ENCODE data around the gene SNX5.

The SNX5 gene

GRCh38 chr20:17919149-17919548 lies 49.4 kb downstream of the SNX5 start:
- peaks cover 6% of the 10 kb centered on the region; the same call in 1 of the 2 replicates for H3K4me1 ChIP-seq (ENCODE audit: low read length)
- H3K9ac ChIP-seq (ENCODE audit: low read length): no peak overlapping the region
- no peak overlapping the region for H2AFZ ChIP-seq (ENCODE audit: low read depth, low read length)
- no peaks in the 10 kb centered on the region for H3K9me3 ChIP-seq (ENCODE audit: insufficient read depth, low read length)
- no peak overlapping the region for H3K4me3 ChIP-seq (ENCODE audit: low read length)
- H3K36me3 ChIP-seq (replicated peaks; ENCODE audit: low read depth, low read length): no peaks in the 10 kb centered on the region
- no peaks in the 10 kb centered on the region for H3K79me2 ChIP-seq (ENCODE audit: low read length)
- no peaks in the 10 kb centered on the region for H4K20me1 ChIP-seq (ENCODE audit: insufficient read depth, low read length)
- TF ChIP-seq EZH2phosphoT487 (IDR thresholded peaks at IDR 0.05; ENCODE audit: low read depth) (no peak), CTCF (IDR thresholded peaks at IDR 0.05; ENCODE audit: low read depth, low read length) (no peak)
- H3K27me3 ChIP-seq (ENCODE audit: low read depth, low read length): peaks cover 26% of the 10 kb centered on the region
- no peak overlapping the region for H3K4me2 ChIP-seq (ENCODE audit: low read length)
- no peak overlapping the region for H3K27ac ChIP-seq (ENCODE audit: low read length)

GRCh38 chr20:17917832-17918618 lies 50.6 kb downstream of the SNX5 start:
- no peak overlapping the region for H3K9ac ChIP-seq (ENCODE audit: low read length)
- H3K4me3 ChIP-seq (ENCODE audit: low read length): no peak overlapping the region
- H3K9me3 ChIP-seq (ENCODE audit: insufficient read depth, low read length): no peaks in the 10 kb centered on the region
- H3K4me1 ChIP-seq (ENCODE audit: low read length): peaks cover 6% of the 10 kb centered on the region; the same call in 1 of the 2 replicates
- no peak overlapping the region for H2AFZ ChIP-seq (ENCODE audit: low read depth, low read length)
- no peaks in the 10 kb centered on the region for H3K36me3 ChIP-seq (replicated peaks; ENCODE audit: low read depth, low read length)
- H3K27ac ChIP-seq (ENCODE audit: low read length): no peak overlapping the region
- no peak overlapping the region for H3K4me2 ChIP-seq (ENCODE audit: low read length)
- TF ChIP-seq EZH2phosphoT487 (IDR thresholded peaks at IDR 0.05; ENCODE audit: low read depth): no peak
- no peak for TF ChIP-seq CTCF (IDR thresholded peaks at IDR 0.05; ENCODE audit: low read depth, low read length)
- H3K27me3 ChIP-seq (ENCODE audit: low read depth, low read length): peaks cover 35% of the 10 kb centered on the region
- H3K79me2 ChIP-seq (ENCODE audit: low read length): no peaks in the 10 kb centered on the region
- no peaks in the 10 kb centered on the region for H4K20me1 ChIP-seq (ENCODE audit: insufficient read depth, low read length)

GRCh38 chr20:17916433-17916891 lies 52.1 kb downstream of the SNX5 start:
- Histone ChIP-seq H3K27ac (ENCODE audit: low read length) (no peak overlapping the region), H3K4me1 (ENCODE audit: low read length) (peaks cover 6% of the 10 kb centered on the region; the same call in 1 of the 2 replicates), H3K27me3 (ENCODE audit: low read depth, low read length) (peaks cover 37% of the 10 kb centered on the region), H3K79me2 (ENCODE audit: low read length) (no peaks in the 10 kb centered on the region), H3K9me3 (ENCODE audit: insufficient read depth, low read length) (no peaks in the 10 kb centered on the region), H3K9ac (ENCODE audit: low read length) (no peak overlapping the region), H2AFZ (ENCODE audit: low read depth, low read length) (0 out of 2 replicates have a peak overlapping the region, but pooled peaks have one; percentile 9), H3K4me3 (ENCODE audit: low read length) (no peak overlapping the region), H4K20me1 (ENCODE audit: insufficient read depth, low read length) (no peaks in the 10 kb centered on the region), H3K4me2 (ENCODE audit: low read length) (no peak overlapping the region), H3K36me3 (replicated peaks; ENCODE audit: low read depth, low read length) (no peaks in the 10 kb centered on the region)
- TF ChIP-seq CTCF (IDR thresholded peaks at IDR 0.05; ENCODE audit: low read depth, low read length) (no peak), EZH2phosphoT487 (IDR thresholded peaks at IDR 0.05; ENCODE audit: low read depth) (no peak)

- no peak overlapping the region for H3K27ac ChIP-seq (ENCODE audit: low read length)
- TF ChIP-seq CTCF (IDR thresholded peaks at IDR 0.05; ENCODE audit: low read depth, low read length) (no peak), EZH2phosphoT487 (IDR thresholded peaks at IDR 0.05; ENCODE audit: low read depth) (no peak)
- H3K4me3 ChIP-seq (ENCODE audit: low read length): no peak overlapping the region
- H3K36me3 ChIP-seq (replicated peaks; ENCODE audit: low read depth, low read length): no peaks in the 10 kb centered on the region
- peaks cover 37% of the 10 kb centered on the region for H3K27me3 ChIP-seq (ENCODE audit: low read depth, low read length)
- H2AFZ ChIP-seq (ENCODE audit: low read depth, low read length): no peak overlapping the region
- H3K4me2 ChIP-seq (ENCODE audit: low read length): no peak overlapping the region
- no peaks in the 10 kb centered on the region for H3K79me2 ChIP-seq (ENCODE audit: low read length)
- no peaks in the 10 kb centered on the region for H3K9me3 ChIP-seq (ENCODE audit: insufficient read depth, low read length)
- H3K4me1 ChIP-seq (ENCODE audit: low read length): peaks cover 6% of the 10 kb centered on the region; the same call in 1 of the 2 replicates
- no peak overlapping the region for H3K9ac ChIP-seq (ENCODE audit: low read length)
- H4K20me1 ChIP-seq (ENCODE audit: insufficient read depth, low read length): no peaks in the 10 kb centered on the region
Measured at GRCh38 chr20:17914957-17915356, 53.6 kb downstream of the SNX5 start.
